GM12891 (cell line): ENCODE results near the gene STAT1.

Source experiments
- DNase-seq: peaks from one replicate; pipeline ENCODE4 v3.0.0; 2011; ENCODE audit warnings: low spot score; ENCODE audit not compliant: insufficient read length
- FAIRE-seq: peaks from 2 replicates; lab custom pipeline; 2011; peaks lifted over from hg19 to GRCh38; lab: Jason Lieb, UNC
- PAX5 ChIP-seq: IDR thresholded peaks from 2 replicates; pipeline ENCODE4 v1.6.1; 2011; ENCODE audit warnings: low read length, moderate library complexity, mild to moderate bottlenecking; ENCODE audit not compliant: insufficient read depth, severe bottlenecking
- POLR2A ChIP-seq: IDR thresholded peaks from 2 replicates; pipeline ENCODE4 v1.6.1; 2011; ENCODE audit warnings: low read depth, low read length, control low read depth
- POLR2AphosphoS5 ChIP-seq: IDR thresholded peaks from 2 replicates; pipeline ENCODE4 v1.6.1; 2011; ENCODE audit warnings: low read depth, low read length, control low read depth
- POU2F2 ChIP-seq: IDR thresholded peaks from 2 replicates; pipeline ENCODE4 v1.6.1; 2011; ENCODE audit warnings: low read depth, mild to moderate bottlenecking, control low read depth, low read length, moderate library complexity
- SPI1 ChIP-seq: IDR thresholded peaks from 2 replicates; pipeline ENCODE4 v1.6.1; 2011; ENCODE audit warnings: low read depth, low read length, control low read depth
- TAF1 ChIP-seq: IDR thresholded peaks from 2 replicates; pipeline ENCODE4 v1.6.1; 2011; ENCODE audit warnings: low read depth, low read length, control low read depth

Gene STAT1

DNA sequence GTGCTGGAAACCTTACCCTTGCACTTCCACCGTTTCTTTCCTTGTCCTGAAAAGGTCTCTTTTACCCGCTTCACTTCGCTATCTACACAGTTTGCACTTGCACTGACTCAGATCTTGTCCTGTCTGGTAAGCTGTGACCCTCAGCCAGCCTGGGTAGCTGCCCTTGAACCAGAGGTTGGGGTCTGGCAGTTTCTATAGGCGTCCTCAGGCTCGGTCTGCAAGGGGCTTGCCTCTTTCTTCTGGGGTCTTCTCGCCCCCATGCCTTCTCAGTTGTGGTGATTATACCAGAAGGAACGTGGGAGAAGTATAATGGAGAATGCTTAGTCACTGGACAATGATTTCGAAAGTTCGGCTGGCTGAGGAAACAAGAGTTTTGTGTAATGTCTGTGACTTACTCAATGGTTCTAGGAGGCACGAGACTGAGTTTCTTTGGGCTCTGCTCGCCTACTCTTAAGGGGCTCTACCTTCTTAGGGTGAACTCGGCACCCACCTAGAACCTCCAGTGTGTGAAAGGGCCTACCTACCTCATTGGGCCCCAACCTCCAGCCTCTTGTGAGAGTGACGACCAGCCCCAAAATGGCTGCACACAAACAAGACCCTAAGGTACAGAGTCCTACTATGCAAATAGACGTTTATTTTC lies 6.9 kb upstream of the STAT1 start:
- TF ChIP-seq POU2F2 (no peak; the same call in 1 of the 2 replicates), POLR2A (peak; percentile 84), TAF1 (peak; percentile 44; the same call in 1 of the 2 replicates), POLR2AphosphoS5 (peak; percentile 83)
- no peak for DNase-seq
- no peak for FAIRE-seq

DNA sequence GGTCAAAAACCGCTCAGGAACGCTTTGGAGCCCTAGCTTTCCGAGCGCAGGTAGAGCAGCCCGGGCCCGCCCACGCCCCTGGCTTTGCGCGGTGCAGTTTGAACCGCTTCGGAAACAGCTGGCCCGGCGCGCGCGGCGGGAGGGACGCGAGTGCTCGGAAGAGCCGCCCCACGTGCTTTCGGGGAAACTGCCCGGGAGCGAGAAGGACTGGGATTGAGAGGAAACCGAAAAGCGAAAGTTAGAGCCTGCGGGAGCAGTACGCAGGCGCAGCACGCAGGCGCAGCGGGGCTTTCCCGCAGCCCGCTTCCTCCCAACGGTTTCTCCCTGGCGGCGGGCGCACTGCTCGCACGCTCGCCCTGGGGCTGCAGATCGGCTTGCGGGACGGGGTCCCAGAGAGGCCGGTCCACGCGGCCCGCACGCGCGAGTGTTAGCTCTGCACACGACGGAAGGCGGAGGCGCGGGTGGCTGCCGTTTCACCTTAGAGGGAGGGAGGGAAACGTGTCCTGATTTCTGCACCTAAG lies 6.3 kb upstream of the STAT1 start:
- FAIRE-seq (peak; percentile 93), DNase-seq (peak; percentile 74)
- TF ChIP-seq POU2F2 (peak; percentile 78), POLR2A (peak; percentile 89), TAF1 (peak; percentile 91), PAX5 (peak; percentile 42), POLR2AphosphoS5 (peak; percentile 79; the same call in 1 of the 2 replicates), SPI1 (peak; percentile 68)

DNA sequence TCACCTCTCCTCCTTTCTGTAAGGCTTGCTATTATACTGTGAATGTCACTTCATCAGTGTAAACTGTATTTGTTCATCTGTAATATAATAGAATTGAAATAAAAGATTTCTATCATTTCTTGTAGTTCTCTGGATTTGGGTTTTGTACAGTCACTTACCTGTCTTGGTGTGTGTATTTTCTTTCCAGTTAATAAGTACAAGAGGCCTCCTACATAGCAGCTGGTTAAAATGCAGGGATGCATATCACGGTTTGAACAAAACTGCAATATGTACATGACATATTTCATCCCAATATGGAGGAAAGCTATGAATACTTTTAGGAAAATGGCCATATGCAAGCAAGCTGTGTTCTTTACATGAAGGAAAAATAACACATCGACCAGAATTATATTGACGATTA lies 5.4 kb upstream of the STAT1 start:
- FAIRE-seq = no peak
- no peak for DNase-seq
- TF ChIP-seq PAX5 = no peak
- TF ChIP-seq TAF1 = no peak
- no peak for TF ChIP-seq POLR2AphosphoS5

DNA sequence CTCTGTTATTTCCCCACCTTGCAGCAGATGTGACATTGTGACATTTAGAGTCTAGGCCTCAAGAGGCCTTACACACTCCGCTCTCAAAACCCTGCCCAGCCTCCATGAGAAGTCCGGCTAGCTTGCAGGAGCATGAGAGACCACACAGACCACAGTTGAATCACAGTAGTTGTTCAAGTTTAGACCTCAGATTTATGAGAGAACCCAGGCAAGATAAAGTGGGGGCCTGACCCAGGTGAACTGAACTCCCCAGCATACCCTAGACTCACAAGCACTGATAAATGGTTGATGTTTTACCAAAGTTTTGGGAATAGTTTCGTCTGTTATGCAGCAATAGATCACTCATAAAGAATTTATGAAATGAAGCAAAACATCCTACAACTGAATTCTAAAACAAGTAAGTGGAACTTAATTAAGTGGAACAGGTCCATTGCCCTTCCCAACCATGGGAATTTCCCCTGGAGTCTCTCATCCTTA lies 4.7 kb upstream of the STAT1 start:
- TF ChIP-seq POU2F2 (no peak), TAF1 (no peak), SPI1 (no peak), POLR2AphosphoS5 (no peak), PAX5 (no peak), POLR2A (no peak)
- FAIRE-seq (no peak), DNase-seq (no peak)

DNA sequence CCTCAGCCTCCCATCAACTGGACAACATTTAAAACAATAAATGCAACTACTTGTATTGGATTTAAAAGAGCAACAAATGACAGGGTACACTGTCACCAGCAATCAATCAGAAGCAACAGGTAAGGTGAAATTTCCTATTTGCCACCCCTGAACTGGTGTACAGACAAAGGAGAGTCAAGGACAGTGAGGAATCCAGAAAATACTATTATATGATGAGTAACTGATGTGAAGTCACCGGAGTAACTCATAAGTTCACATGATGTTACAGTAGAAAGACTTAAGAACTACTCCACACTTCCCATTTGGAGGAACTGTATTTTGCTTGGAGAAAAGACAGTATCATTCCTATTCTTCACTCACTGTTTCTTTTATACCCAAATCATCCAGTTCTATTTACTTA lies 4.1 kb upstream of the STAT1 start:
- DNase-seq = no peak
- no peak for FAIRE-seq
- TF ChIP-seq POLR2AphosphoS5 (no peak), POLR2A (no peak), SPI1 (no peak), PAX5 (no peak), POU2F2 (no peak), TAF1 (no peak)

DNA sequence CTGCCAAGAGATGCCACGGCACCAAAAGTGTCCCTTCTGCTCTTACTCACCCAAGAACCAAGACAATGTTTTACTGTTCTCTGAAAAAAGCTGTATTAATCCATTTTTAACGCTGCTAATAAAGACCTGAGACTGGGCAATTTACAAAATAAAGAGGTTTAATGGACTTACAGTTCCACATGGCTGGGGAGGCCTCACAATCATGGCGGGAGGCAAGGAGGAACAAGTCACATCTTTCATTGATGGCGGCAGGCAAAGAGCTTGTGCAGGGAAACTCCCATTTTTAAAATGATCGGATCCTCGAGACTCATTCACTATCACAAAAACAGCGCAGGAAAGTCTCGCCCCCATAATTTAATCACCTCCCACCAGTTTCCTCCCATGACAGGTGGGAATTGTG lies 1.9 kb upstream of the STAT1 start:
- FAIRE-seq = no peak
- TF ChIP-seq PAX5 (no peak), POLR2A (no peak)
- DNase-seq = no peak

DNA sequence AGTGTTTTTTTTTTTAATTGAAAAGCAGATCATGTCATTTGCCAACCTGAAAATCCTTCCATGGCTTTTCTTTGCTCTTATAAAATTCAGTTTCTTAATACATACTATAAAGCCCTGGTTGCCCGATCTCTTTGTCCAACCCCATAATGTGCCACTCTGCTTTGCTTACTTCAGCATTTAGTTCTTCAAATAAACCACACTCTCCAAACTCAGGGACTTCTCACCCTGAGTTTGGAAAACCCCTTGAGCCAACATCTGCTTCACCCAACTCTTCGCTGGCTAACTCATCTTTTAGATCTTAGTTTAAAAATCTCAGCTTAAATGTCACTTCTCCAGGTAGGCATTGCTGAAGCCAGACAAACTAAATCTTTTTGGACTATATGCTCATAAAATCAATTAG lies 1.3 kb upstream of the STAT1 start:
- no peak for TF ChIP-seq POLR2AphosphoS5
- no peak for TF ChIP-seq POLR2A
- no peak for TF ChIP-seq TAF1
- no peak for TF ChIP-seq PAX5
- no peak for TF ChIP-seq SPI1
- no peak for TF ChIP-seq POU2F2
- no peak for FAIRE-seq

DNA sequence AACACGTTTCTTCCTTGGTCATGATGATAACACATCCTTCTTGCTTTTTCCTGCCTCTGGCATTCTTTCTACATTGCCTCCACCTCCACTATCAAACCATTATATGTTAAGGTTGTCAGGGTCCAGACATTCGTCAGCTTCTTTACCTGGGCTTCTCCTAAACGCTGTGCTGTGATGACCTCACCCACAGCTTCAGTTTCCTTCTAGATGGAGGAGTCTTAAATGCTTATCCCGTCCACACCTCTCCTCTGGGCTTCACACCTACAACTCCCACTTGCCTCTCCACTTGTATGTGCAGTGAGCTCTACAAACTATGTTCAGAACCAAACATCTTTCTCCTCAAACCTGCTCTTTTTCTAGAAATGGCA lies 666 bp upstream of the STAT1 start:
- no peak for FAIRE-seq
- TF ChIP-seq POLR2A (no peak; the same call in 1 of the 2 replicates), TAF1 (no peak), POLR2AphosphoS5 (0 out of 2 replicates have a peak, but pooled peaks have one; percentile 26)
- DNase-seq = no peak

More for the DNA sequence above, 1.3 kb upstream of the STAT1 start:
- no peak for DNase-seq

DNA sequence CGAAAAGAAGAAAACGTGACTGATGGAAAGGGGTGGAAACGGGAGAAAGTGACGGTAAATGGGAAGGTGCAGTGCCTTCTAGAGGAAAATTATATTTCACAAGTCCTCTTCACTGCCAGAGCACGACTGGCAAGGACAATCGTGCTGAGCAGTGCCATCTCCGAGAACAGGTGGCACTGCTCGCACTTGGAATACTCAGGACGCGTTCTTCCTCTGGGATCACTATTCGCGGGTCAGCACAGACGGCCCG lies 364 bp downstream of the STAT1 start:
- no peak for DNase-seq

DNA sequence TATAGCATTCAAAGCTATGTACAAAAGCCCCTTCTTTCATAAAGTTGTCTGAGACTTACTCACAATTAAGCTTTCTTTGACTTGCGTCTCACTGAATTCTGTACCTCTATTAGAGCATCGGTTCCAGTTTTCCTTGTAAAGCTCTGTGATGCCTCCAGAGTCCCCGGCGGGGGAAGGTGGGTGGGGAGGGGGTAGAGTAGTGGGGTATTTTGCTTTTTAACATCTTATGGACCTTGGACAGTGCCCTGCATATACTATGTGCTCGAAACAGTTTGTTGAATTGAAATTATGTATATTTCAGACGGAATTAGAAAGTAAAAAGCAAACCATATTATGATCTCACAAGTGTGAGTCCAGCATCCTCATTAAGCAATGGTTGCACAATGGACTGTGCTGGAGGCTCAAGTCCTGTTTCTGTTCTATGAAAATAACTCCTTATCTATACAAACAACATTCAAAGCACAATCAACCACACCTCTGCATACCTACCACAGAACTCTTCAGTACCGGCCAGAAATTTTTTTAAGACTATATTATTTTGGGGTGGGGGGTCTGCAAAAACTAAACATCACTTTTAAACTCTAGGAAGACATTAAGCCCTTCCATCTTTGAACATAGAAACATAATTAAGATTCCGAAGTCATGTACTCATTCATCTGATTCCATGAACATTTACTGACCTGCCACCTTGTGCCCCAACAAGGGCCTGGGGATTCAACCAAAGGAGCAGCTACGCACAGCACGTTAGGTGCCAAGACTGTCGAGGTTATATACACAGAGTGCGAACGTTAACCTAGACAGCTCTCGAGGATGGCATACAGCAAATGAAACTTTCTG lies 908 bp downstream of the STAT1 start:
- FAIRE-seq (no peak), DNase-seq (no peak)

More for the DNA sequence above, 364 bp downstream of the STAT1 start:
- FAIRE-seq = no peak
- no peak for TF ChIP-seq POLR2A
- TF ChIP-seq POLR2AphosphoS5 = no peak
- no peak for TF ChIP-seq POU2F2
- TF ChIP-seq TAF1 = no peak
- no peak for TF ChIP-seq SPI1
- no peak for TF ChIP-seq PAX5

More for the DNA sequence above, 908 bp downstream of the STAT1 start:
- peak; percentile 52; the same call in 1 of the 2 replicates for TF ChIP-seq POU2F2
- TF ChIP-seq POLR2A = no peak; the same call in 1 of the 2 replicates
